Measurements from ENCODE around the gene MYF6.

The MYF6 gene

DNA sequence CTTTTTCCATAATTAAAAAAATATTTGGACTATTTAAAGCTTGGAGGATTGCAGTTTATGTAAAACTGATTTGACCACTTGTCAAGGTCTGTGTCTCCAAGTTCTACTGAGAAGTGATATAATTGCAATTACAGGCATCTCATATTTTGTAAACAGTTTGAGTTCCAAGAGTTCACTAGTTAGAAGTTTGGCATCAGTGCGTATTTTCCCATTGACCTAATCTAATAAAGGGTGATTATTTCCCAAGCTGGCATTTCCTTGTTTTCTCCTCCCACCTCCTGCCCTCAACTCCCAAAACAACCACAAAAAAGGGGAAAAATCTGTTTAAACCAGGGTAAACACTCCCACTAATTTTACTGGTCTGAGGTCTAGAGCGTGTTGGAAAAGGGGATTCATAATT lies 3.0 kb upstream of the MYF6 start:
- DNase-seq (ENCODE audit: low read depth, low spot score) = no peak

DNA sequence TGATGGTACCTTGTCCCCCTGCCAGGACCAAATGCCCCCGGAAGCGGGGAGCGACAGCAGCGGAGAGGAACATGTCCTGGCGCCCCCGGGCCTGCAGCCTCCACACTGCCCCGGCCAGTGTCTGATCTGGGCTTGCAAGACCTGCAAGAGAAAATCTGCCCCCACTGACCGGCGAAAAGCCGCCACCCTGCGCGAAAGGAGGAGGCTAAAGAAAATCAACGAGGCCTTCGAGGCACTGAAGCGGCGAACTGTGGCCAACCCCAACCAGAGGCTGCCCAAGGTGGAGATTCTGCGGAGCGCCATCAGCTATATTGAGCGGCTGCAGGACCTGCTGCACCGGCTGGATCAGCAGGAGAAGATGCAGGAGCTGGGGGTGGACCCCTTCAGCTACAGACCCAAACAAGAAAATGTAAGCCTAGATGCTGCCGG lies 410 bp downstream of the MYF6 start:
- DNase-seq (ENCODE audit: low read depth, low spot score) = no peak

GRCh38 chr12:80708259-80708974 lies 983 bp downstream of the MYF6 start:
- no peak for DNase-seq (ENCODE audit: low read depth, low spot score)

DNA sequence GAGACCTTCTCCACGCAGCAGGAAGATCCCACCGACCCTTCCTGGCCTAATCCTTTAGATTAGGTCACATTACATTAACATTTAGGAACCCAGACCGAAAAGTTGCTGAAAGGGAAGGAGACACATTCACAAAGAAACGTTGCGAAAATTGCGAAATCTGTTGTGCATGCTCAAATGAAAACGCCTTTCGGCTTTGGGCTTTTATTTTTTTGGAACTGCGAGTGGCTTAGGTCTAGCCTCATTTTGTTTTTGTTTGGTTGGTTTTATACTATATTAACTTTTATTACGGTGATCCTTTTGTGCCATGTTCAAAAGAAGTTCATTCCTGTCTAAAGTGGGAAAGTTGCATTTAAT lies 1.5 kb downstream of the MYF6 start:
- no peak for DNase-seq (ENCODE audit: low read depth, low spot score)

- no peak for DNase-seq (ENCODE audit: low read depth, low spot score)
Measured at GRCh38 chr12:80709811-80710726, 2.6 kb downstream of the MYF6 start.

DNA sequence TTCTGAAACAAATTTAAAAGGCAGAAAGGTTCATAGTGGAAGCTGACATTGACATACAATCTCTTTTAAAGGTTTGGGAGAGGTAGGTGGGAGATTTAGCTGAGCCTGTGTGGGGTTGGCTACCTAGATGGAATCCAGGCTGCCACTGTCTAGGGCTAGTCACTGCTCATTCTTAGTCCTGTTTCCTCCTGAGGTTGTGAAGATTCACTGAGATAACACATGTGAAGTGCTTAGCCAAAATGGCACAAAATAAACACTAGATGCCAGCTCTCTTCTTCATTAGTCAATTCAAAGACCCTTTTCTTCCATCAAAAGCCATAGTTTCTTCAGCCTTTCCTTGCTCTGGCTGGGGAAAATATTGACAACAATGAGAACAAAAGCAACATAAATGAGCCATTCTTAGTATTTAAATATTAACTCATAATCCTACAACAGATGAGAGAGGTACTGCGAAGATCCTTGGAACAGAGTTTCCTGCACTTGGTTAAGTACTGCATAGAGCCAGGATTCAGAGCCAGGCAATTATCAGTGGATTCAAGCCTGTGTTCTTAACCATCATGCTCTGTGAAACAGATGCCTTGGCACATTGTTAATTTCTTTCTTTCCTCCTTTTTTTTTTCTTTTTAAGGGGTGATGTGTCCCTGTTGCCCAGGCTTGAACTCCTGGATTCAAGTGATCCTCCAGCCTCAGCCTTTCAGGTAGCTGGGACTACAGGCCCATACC lies 3.5 kb downstream of the MYF6 start:
- DNase-seq (ENCODE audit: low read depth, low spot score) = no peak

- DNase-seq (ENCODE audit: low read depth, low spot score) = no peak
Measured at GRCh38 chr12:80711866-80712265, 4.4 kb downstream of the MYF6 start.

- DNase-seq (ENCODE audit: low read depth, low spot score) = no peak
Measured at GRCh38 chr12:80712866-80713265, 5.4 kb downstream of the MYF6 start.

- DNase-seq (ENCODE audit: low read depth, low spot score) = no peak
Measured at GRCh38 chr12:80713419-80713818, 6.0 kb downstream of the MYF6 start.

DNA sequence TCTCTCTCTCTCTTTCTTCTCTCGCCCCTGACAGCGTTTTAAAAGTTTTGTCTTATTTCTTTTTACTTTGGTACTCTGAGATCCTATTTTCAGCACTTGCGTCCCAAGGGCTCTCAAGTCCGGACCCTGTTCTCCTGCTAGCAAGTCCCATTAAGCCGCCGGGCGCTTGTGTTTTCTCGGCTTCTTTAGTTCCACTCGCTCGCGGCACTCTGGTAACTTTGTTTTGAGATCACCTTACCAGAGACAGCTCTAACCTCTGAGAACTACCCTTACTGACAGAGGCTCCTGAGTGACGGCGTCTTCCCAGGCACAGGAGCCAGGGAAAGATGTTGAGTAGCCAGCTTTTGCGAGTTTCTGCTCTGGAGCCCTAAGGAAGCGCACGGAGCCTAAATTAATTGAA lies 6.6 kb downstream of the MYF6 start:
- no peak for DNase-seq (ENCODE audit: low read depth, low spot score)

- DNase-seq (ENCODE audit: low read depth, low spot score) = no peak
Measured at GRCh38 chr12:80714846-80715245, 7.4 kb downstream of the MYF6 start.

DNA sequence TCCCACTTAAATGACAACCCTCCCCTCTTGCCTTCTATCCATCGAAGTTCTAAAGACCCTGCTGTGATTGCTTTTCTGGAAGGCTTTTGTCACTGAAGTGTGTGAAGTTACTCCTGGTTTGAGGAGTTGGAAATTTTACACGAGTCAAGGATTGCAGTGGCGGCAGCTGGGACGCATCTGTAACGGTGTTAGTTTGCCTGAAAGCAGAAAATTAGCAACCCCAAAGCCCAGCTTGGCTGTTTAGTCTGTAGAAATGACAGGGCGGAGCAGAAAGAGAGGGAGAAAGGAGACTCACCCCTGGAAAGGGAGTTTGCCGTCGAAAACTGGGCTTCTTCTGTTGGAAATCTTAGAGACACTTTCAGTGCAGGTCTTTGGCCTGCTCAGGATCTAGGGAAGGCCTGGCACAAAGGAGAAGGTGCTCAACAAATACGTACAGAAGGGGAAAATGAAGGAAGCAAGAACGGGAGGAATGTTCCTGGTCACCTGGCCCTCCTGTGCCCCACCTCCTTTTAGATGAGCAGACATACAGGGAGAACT lies 8.3 kb downstream of the MYF6 start:
- DNase-seq (ENCODE audit: low read depth, low spot score) = no peak

- DNase-seq (ENCODE audit: low read depth, low spot score) = no peak
Measured at GRCh38 chr12:80716696-80717469, 9.4 kb downstream of the MYF6 start, which contains the start of gene MYF5. Gene MYF5 (plus strand): TSS chr12:80716912. CDS start chr12:80717064, 152 bp downstream.

- no peak for DNase-seq (ENCODE audit: low read depth, low spot score)
Measured at GRCh38 chr12:80717856-80718255, 10.4 kb downstream of the MYF6 start.

DNA sequence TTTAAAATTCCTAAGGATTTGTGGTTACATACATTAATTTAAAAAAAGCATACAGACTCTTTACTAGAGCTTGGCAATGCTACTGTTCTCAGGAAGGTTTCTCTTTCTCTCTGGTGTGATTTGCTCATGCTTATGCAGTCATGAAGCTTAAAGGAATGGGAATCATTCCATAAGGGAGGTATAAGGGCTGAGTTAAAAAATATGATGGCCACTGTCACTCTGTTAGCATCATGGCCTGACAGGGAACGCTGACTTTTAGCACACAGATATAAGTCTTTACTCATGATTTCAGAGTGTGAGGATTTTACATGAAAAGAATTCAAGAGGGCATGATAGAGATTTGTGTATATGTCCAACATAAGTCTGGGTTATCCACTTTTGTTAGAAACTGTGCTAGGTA lies 13.1 kb downstream of the MYF6 start:
- DNase-seq (ENCODE audit: low read depth, low spot score) = no peak

DNA sequence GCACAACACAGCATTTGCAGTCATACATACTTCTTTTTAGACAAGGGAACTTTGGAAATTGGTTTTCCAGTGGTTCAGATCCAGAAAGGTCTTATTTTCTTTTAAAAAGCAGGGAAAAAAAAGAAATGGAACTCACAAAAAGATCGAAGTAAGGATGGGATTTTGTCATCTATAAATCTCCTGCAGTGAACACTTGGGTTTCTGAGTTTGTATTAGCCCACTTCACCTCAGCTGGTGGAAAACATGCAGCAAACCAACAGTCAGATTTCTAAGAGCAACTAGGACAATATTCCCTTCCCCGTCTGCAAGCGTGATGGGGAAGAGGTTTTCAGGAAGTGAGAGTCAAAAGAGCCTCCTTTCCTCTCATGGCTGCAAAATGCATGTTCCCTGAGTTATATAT lies 13.9 kb downstream of the MYF6 start:
- no peak for DNase-seq (ENCODE audit: low read depth, low spot score)

- DNase-seq (ENCODE audit: low read depth, low spot score) = no peak
Measured at GRCh38 chr12:80745851-80746505, 38.5 kb downstream of the MYF6 start.

DNA sequence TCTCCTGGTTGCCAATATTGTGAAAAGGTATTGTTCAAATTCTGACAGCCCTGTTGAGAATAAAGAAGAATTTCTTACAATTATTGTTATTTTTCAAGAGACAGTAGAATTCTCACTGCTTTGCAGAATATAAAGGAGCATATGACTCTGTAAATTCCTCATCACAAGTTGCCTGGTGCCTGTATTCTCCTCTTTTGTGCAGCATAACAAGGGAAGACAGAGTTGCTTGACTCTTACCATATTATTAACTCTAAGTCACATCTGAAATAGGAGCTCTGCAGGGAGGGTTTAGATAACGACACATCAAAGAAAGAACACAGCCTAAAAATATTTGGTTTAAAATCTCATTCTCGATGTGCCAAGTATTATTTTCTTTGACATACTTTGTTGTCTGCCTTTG lies 40.4 kb downstream of the MYF6 start:
- DNase-seq (ENCODE audit: low read depth, low spot score) = no peak

DNA sequence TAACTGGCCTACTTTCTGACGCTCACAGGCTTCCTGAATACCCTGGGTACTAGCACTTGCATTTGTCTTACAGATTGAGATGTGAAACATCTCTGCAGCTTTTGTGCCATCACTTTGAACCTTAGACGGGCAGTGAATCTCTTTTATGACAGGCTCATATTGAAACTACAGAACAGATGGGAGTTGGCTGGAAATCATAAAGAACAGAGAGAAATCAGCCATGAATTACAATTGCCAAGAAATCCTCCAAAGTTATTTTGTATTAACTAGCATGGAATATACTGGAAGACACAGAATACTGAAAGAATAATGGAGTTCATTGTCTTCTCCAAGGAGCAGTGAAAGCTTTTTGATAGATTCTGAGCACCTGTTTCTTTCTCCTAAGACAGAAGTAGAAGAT lies 42.0 kb downstream of the MYF6 start:
- no peak for DNase-seq (ENCODE audit: low read depth, low spot score)

GRCh38 chr12:80752464-80752863 lies 45.0 kb downstream of the MYF6 start:
- no peak for DNase-seq (ENCODE audit: low read depth, low spot score)

DNA sequence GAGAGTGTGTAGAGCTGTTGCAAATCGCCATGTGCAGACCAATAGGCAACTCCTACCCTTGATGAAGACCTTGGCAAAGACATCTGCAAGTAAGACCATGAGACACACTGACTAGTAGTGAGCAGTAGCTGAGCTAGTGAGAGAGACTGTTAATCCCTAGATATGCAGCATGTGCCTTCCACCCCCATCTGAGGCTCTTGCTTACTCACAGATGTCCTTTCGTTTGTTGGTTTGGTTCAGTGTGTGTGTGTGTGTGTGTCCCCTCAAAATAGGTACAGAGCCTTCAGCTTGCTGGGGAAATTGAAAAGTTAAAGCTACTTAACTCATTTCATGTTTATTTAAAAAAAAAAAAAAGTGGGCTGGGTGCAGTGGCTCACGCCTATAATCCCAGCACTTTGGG lies 46.8 kb downstream of the MYF6 start:
- no peak for DNase-seq (ENCODE audit: low read depth, low spot score)
